ENCODE measurements around the gene ZNF354C.
A peak's percentile ranks its signal among the peaks of the same experiment; 100 is the strongest.

Gene ZNF354C

GRCh38 chr5:179128976-179129375 is 68.8 kb downstream of the ZNF354C start:
- peak; percentile 24 for DNase-seq
- Mint-ChIP-seq H3K36me3 (ENCODE audit: low read depth) (no peaks in the 10 kb centered on the region), H3K27me3 (no peaks in the 10 kb centered on the region), H3K4me1 (ENCODE audit: low read depth) (no peaks in the 10 kb centered on the region), H3K9me3 (no peaks in the 10 kb centered on the region), H3K27ac (no peak overlapping the region), H3K4me3 (no peak overlapping the region)

- Mint-ChIP-seq H3K4me1 (ENCODE audit: low read depth) (no peaks in the 10 kb centered on the region), H3K36me3 (ENCODE audit: low read depth) (no peaks in the 10 kb centered on the region), H3K27ac (no peak overlapping the region), H3K4me3 (no peak overlapping the region), H3K27me3 (no peaks in the 10 kb centered on the region), H3K9me3 (no peaks in the 10 kb centered on the region)
- DNase-seq = peak; percentile 14
These were observed 69.5 kb downstream of the ZNF354C start for GRCh38 chr5:179129607-179130071.

GRCh38 chr5:179130101-179130681 is 70.0 kb downstream of the ZNF354C start:
- H3K27ac Mint-ChIP-seq = no peak overlapping the region
- H3K4me1 Mint-ChIP-seq (ENCODE audit: low read depth) = no peaks in the 10 kb centered on the region
- no peaks in the 10 kb centered on the region for H3K36me3 Mint-ChIP-seq (ENCODE audit: low read depth)
- H3K4me3 Mint-ChIP-seq = no peak overlapping the region
- H3K27me3 Mint-ChIP-seq = no peaks in the 10 kb centered on the region
- DNase-seq = no peak
- no peaks in the 10 kb centered on the region for H3K9me3 Mint-ChIP-seq

GRCh38 chr5:179131321-179131835 is 71.2 kb downstream of the ZNF354C start:
- H3K36me3 Mint-ChIP-seq (ENCODE audit: low read depth) = no peaks in the 10 kb centered on the region
- no peak overlapping the region for H3K27ac Mint-ChIP-seq
- no peak overlapping the region for H3K4me3 Mint-ChIP-seq
- DNase-seq = no peak
- no peaks in the 10 kb centered on the region for H3K4me1 Mint-ChIP-seq (ENCODE audit: low read depth)
- no peaks in the 10 kb centered on the region for H3K9me3 Mint-ChIP-seq
- no peaks in the 10 kb centered on the region for H3K27me3 Mint-ChIP-seq

- Mint-ChIP-seq H3K36me3 (ENCODE audit: low read depth) (no peaks in the 10 kb centered on the region), H3K4me3 (no peak overlapping the region), H3K27ac (no peak overlapping the region), H3K4me1 (ENCODE audit: low read depth) (no peaks in the 10 kb centered on the region), H3K27me3 (no peaks in the 10 kb centered on the region), H3K9me3 (no peaks in the 10 kb centered on the region)
- no peak for DNase-seq
These were observed 71.9 kb downstream of the ZNF354C start for GRCh38 chr5:179131886-179132585.

GRCh38 chr5:179132586-179133355 is 72.6 kb downstream of the ZNF354C start:
- no peaks in the 10 kb centered on the region for H3K4me1 Mint-ChIP-seq (ENCODE audit: low read depth)
- DNase-seq = no peak
- H3K27me3 Mint-ChIP-seq = no peaks in the 10 kb centered on the region
- no peaks in the 10 kb centered on the region for H3K36me3 Mint-ChIP-seq (ENCODE audit: low read depth)
- H3K4me3 Mint-ChIP-seq = no peak overlapping the region
- H3K27ac Mint-ChIP-seq = no peak overlapping the region
- H3K9me3 Mint-ChIP-seq = no peaks in the 10 kb centered on the region
